Activated CD4-positive, alpha-beta T cell treated with anti-CD3 and anti-CD28 coated beads, Interleukin-2, amount 50 U/mL, for 48 hours (primary cell): ENCODE results near the gene S1PR3.

Experiments used
- DNase-seq, 2 experiments: peaks; one replicate each; pipeline ENCODE4 v3.0.0-alpha.2; 2020

The S1PR3 gene

DNA sequence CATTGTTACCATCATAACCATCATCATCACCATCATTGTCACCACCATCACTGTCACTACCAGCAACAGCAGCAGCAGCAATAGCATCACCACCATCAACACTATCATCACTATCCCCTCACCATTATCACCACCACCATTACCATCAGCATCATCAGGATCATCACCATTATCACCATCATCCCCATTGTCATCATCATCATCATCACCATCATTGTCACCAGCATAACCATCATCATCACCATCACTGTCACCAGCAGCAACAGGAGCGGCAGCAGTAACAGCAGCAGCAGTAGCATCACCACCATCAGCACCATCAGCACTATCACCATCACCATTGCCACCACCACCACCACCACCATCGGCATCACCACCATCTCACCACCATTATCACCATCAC lies 48.4 kb downstream of the S1PR3 start:
- no peak for DNase-seq

GRCh38 chr9:89042984-89043383 lies 51.7 kb downstream of the S1PR3 start:
- no peak for DNase-seq

- no peak for DNase-seq
These were observed 52.8 kb downstream of the S1PR3 start for GRCh38 chr9:89044104-89044503.

- DNase-seq, result no peak
These were observed 53.6 kb downstream of the S1PR3 start for GRCh38 chr9:89044881-89045280.

GRCh38 chr9:89046832-89047231 lies 55.6 kb downstream of the S1PR3 start:
- no peak for DNase-seq

DNA sequence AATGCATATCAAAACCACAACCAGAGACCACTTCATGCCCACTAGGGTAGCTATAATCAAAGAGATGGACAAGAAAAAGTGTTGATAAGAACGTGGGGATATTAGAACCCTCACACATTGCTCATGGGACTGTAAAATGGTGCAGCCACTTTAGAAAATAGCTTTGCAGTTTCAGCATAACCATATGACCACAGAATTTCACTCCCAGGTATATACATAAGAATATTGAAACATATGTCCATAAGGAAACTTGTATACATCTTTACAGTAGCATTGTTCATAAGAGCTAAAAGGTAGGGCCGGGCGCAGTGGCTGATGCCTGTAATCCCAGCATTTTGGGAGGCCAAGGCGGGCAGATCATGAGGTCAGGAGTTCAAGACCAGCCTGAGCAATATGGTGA lies 56.4 kb downstream of the S1PR3 start:
- DNase-seq, result no peak

DNA sequence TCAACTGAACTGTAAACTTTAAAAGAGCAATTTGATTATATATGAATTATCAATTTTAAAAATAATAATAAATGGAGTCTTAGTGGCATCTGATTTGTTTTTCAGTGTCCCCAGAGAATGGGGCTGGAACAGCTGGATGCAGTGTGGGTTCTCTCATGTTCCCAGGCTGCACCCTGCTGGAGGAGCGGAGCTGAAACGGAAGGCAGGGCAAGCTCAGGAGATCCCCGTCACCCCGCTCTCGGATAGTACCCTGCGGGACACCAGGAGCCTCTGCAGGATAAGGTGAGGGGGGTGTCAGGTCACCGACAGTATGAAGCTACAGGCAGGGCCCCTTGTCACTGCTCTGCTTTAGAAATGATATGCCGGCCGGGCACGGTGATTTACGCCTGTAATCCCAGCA lies 57.3 kb downstream of the S1PR3 start:
- no peak for DNase-seq

GRCh38 chr9:89049646-89050045 lies 58.4 kb downstream of the S1PR3 start:
- DNase-seq, result no peak

GRCh38 chr9:89051421-89052025 lies 60.3 kb downstream of the S1PR3 start:
- no peak for DNase-seq

DNA sequence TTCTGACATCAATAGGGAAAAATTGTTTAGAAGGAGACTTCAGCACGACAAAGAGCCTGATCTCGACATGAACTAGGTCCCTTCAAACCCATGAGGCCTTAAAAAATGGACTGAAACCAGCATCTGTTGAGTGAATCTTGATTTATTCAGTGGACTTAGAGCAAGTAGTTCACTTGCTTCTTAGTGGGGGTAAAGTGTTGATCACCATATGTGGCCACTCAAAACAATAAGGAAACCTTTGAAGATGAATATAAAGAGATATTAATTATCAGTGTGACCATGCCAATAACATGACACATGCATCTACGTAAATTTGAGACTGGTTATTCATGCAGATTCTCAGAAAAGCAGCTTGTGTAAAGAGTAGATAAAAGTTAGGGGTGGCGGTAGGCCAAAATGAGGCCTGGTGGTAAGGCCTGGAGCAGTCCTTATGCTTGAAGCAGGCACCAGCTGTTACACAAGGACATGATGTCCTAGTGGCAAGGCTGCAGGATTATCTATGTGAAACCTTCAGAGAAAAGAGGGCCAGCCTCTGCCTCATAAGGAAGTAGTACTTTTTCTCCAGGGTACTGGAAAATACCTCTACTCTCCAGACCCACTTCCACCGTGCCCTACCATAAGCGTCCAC lies 61.3 kb downstream of the S1PR3 start:
- DNase-seq, result no peak

DNA sequence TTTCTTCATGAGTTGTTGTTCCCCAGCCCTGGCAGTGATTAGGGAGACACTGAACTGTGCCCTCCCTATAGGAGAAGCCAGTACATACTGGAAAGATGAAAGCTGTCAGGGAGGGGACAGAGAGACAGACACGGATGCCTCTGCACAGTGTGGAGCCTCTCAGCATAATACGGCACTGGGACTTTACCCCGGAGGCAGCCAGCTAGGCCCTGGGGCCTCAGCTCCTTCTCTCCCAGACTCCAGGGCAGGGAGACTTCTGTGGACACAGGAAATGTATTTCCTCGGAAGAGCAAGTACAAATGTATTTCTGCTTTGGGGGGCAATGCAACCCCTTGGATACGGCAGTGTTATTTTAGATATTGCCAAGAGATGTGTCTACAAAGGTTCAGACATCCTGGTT lies 62.0 kb downstream of the S1PR3 start:
- DNase-seq, result no peak
